Anterior cingulate cortex (tissue), 58 donors: ENCODE data around the gene QPCT.
"Not testable (repeated sequence)": the region's sequence is repeated elsewhere in the genome, so short reads cannot be mapped to it uniquely, and the experiment has no call there.

Experiments used
- DNase-seq, 58 donors: peaks; one replicate each; lab custom pipeline; 2025; lab: John Stamatoyannopoulos, UW

The QPCT gene

DNA sequence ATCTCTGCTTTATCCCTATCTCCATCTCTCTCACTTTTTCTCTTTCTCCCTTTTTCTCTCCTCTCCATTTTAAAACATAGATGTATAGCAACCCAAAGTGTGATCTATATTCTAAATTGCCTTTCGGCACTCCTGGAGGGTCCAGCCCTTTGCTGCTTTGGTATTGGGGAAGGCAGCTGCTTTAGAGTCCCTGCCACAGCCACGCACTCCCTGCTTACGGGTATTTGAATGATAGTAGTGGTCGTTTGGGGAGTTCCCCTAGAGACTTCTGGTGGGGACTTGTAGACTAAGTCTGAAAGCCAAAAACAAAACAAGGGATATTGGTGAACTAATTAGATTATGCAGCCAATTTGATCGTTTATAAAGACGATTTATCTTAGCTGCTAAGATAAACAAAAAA, 11.9 kb downstream of the QPCT start:
- DNase-seq = no peak

DNA sequence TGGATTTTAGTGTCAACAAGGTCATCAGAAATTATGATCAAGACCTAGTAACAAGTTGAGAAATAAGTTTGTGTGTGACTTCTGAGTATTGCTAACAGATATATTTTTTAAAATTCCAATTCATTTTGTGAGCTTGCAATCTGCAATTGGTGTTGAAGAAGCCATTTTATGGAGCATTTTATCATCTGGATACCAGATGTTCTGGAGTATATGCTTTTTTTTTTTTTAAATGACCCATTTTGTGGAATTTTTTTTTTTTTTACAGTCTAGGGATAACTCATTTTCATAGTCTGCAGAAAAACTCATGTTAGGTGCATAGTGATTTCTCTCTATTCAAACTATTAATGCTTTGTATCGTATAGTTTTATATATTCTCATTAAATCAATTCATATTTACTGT, 12.6 kb downstream of the QPCT start:
- DNase-seq = no peak

DNA sequence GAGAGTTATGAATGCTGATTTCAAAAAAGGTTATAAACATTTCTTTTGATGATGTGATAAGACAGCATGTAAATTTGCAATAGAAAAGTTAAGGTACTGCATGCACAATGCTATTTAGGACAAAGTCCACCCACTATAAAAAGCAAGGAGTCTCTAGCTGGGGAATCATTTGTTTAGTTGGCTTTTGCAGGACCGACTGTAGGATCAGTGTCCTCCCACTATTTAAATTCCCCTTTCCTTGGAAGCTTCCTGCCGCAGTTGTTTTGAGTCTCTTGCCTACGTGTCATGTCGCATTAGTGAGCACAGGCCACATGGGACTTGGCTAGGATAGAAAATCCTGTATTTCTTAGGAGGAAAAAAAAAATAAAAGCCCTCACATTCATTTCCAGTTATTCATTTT, 13.1 kb downstream of the QPCT start:
- no peak for DNase-seq

DNA sequence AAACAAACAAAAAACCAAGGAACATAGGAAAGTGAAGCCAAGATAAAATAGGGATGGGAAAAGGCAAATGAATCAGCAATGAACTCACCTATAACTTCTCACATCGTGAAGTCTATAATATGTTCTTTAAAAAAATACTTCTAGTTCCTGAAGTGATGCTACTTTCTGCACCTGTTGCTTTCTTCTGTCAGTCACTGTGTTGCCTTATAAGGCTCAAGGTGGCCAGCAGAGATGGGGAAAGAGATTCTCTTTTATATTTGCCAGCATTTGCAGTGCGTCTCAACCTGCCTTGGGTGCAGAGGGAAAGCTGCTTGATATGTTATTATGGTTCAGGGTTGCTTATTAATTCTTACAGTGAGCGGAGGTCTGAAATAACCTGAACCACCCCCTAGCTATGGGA, 14.0 kb downstream of the QPCT start:
- no peak for DNase-seq

DNA sequence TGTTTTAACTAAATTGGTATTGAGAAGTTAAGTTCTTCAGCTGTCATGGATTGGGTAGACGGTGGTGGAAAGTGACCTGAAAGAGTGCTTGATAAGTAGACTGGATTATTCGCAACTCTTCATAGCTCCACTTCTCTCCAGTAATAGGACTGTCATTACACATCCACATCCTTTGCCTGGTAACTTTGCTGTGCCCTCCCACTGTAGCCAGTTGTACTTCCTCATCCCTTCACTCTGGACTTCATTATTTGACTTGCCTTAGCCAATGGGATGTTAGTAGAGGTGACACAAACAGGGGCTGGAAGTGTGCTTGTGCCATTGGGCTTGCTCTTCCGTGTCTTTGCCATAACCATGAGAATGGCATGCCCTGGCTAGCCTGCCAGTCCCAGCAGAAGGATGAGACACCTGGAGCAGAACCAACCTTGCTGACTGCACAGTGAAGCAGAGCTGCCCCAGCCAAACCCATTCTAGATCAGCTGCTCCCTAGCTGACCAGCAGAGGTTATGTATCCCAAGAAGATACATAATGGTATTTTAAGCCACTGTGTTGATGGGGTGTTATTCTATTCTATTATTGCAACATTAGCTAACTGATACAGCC, 16.9 kb downstream of the QPCT start:
- DNase-seq = no peak

DNA sequence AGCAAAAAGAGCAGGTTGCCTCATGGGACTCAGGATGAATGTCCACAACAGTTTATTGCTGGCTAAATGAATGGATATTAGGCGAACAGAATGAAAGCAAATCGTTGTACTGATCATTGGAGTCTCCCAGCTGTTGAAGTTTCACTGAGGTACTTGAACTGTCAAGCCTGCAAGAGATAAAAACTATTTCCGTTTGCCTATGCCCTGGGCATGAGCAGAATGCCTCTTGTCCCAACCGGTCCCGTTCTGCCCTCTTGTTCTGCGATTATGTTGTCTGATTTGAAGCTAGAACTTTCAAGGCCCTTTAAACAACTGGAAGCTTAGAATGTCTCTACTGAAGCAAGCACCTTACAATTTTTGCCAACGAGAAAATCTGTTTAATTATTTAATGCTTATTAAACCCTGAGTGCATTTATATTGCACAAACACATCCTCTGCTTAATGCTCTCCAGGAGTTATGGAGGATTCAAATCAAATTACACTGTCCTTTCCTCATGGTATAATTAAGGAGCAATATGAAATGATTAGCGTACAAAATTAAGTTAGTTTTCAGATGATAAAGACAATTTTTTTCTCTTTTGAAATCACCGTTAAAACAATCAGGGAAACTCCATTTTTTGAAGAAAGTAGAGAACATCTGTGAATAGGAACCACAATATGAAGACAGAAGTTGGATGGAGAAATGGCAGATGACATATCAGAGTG, 17.7 kb downstream of the QPCT start:
- DNase-seq = no peak

DNA sequence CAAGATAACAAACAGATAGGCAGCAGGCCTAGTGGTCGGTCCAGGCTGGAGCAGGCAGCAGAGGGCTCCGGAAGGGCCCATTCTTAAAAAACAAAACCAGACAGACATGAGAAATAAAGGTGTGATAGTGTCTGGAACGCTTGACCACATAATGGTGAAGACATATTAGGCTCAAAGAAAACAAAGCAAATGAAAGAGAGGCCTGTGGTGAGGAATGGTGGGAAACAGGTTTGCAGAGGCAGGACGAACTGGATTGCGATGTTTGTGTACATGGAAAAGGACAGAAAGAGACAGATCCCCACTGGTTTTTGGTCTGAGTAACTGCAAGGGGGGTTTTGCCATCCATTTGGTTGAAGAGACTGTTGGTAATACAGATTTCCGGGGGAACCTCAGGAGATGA, 19.9 kb downstream of the QPCT start:
- no peak for DNase-seq

DNA sequence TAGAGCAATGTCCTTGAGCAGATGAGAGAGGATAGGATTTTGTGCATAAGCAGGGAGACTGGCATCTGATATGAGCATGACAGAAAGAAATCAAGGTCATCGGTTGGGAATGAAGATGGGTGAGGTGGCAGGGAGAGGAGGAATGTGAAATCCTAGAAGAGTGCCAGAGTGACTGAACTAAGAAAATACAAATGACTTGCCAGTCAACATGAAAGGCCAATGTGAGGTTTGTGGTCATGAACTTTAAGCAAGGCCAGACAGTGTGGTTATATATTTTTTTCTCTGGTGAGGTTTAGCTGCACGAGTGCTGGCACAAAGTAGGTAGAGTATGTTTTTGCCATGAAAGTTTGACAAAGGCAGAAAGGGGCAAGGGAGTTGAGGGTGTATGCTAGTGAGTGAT, 21.2 kb downstream of the QPCT start:
- DNase-seq = no peak

DNA sequence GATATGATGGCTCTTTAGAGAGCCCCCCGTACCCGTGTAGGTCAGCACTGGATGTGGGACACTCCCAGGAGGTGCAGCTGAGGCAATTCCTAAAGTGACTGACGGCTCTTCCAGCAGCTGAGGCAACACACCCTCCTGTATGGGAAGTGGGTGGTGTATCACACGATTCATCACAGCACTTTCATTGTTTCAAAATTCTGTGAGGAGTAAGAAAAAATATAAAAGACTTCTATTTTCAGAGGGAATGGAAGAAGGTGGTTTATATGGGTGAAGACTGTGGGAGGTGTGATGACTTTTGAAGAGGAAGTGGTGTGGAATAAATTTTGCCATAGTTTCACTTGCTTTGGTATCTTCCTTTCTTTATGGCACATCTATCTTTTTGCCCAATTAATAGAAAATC, 22.3 kb downstream of the QPCT start:
- DNase-seq = no peak

DNA sequence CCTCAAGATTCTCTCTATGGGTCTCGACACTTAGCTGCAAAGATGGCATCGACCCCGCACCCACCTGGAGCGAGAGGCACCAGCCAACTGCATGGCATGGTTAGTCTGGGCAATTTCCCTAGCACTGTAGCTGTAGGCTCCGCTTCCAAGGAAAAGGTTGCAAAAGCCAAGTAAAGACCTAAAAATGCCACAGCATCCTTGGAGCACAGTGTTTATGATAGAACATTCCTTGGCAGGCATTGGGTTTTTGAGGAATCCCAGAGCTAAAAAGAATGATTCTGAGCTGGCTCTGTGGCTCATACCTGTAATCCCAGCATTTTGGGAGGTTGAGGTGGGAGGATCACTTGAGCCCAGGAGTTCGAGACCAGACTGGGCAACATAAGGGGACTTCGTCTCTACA, 22.9 kb downstream of the QPCT start:
- no peak for DNase-seq

DNA sequence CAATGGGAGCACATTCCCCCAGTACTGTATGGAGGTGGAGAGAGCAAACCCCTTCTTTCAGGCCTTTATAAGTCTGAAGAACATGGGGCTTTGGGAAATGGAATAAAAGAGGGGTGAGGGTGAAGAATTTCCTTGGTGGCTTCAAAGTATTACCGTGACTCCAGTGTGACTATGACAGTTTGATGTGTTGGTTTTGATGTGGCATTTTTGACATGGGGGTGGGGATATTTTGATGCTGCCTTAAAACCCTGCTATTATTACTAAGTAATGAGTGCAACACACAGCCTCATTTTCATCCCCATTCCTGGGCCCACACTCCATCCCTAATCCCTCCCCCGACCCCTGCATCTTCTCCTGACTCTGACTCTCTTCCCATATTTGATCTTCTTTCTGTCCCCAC, 23.6 kb downstream of the QPCT start:
- no peak for DNase-seq

DNA sequence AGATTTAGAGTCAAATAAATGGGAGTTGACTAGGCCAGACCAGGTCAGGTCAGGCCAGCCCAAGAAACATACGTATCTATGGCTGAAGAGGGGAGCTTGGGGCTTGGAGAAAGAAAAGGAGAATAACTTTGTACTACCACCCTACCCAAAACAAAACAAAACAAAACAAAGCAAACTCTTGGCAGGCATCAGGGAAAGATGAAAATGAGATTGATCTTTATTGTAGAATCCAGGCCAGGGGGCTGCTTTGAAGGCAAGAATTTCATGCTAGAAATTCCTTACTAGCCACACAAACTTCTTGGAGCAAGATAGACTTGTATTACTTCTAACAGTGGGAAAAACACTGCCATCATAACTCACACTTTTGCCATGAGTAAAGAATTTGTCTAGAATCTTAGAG, 26.2 kb downstream of the QPCT start:
- DNase-seq = no peak

DNA sequence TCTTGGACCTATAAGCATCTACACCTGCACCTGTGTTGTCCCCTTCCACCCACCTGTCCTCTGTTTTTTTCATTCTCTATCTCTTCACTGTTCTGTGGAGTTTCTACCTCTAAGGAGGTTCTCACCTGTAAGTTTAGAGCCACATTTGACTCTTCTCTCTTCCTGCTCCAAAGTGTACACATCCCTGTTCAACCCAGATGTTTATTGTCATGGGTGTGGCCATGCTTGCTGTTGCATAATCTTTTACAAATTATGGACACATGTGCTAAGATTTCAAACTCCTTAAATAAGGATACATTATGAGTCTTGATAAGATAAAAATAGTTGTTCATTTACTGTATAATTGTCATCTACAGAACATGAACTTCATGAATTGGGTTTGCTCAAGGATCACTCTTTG, 27.6 kb downstream of the QPCT start:
- DNase-seq = no peak

DNA sequence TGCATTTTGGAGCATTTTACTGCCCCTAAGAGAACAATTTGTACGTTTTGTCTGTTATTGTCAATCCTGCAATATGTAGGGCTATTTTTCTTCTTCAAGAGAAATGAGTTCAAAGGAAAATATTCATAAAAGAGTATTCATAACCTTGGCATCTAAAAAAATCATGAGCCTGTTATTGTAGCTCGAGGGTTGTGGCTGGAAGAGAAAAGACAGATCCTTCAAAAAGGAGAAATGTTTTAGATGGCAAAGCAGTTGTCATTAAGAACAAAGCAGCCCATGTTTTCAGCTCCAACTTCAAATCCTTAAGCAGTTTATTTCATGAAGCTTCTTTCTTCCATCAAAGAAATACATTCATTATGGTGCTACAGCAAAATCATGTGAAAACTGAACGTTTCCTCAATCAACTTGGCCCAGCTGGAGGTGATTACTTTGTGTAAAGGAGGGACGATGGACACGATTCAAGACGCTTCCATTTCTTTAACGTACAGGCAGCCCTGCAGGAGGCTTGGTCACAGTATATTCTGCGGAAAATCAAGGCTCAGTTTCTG, 31.4 kb downstream of the QPCT start:
- no peak for DNase-seq

DNA sequence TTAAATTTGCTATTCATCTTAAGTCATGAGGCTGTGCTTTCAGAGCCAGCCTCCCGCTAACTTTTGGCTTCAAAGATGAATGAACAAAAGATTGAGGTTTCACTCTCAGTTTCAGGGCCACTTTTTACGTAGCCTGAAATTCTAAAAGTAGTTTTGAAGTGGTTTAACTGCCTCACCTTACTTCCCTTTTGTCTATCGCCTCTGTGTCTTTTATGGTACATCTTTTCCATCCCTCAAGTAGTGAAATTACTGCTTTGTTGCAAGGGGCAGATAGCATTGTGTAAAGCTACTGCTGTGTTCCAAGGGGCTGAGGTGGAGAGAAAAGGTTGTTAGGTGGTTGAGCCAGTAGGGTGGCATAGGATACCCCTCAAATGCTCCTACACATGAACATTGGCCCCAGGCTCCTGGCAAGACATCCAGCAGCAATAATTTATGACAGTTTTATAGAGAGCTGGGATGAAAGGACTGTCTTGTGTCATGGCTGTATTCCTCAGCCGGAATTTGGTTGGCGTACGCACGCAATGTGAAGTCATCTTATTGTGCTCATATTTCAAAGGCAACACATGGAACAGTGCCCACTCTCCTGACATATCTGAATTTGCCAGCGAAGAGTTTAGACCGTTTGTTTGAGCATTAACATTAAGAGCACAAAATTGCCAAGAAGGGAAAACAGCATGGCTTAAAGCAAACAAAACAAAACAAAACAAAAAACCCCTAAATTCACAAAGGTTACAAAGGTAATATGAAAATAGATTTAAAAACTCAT, 32.2 kb downstream of the QPCT start:
- DNase-seq = peak in 1 of 58 donors; percentile 12

DNA sequence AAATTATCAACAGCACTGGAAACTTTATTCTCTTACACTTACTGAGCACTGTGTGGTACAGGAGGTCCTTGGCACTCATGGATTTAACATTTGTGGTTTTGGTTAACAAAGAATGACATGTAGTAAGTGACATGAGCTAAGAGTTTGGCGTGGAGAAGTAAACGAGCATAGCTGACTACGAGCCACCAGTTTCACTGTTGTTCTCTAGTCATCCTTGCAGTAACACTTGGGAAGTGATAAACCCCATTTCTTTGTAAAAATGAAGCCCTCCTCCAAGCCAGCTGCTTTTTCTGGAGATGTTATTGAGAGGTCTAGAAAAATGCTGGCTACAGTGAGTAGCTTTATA, 32.7 kb downstream of the QPCT start:
- no peak for DNase-seq

DNA sequence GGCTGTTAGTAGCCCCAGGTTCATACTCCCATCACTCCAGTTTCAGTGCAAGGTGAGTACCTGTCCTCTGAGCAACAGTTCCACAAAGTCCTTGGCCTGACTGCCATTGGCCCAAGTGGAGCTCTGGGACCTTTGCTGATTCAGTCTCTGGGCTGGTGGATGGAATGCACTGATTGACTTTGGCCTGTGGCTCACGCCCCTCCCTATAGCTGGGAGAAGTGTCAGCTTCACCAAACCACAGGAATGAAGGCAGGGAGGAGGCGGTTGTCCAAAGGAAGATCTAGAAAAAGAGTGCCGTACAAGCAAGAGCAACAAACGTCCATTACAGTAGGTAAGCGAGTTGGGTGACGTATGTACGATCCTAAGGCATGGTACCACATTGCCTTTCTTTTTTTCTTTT, 34.0 kb downstream of the QPCT start:
- DNase-seq = no peak

DNA sequence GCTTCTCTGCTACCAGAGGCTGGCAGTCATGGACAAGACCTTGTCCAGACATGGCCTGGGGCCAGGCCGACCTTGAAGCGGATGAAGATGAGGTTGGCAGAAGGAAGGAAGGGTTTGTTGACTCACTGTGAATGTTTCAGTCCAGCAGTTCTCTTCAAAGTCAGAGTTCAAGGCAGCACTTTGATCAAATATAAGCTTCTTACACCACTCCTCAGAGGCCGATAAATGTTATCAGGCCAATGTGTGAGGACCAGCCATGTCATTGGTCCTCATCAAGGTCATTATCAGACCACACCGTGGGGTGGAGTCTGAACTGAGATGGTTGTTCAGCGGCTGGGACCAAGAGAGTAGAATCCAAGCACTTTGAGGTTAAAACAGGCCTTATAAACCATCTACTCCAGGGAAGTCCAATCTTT, 35.5 kb downstream of the QPCT start:
- no peak for DNase-seq

DNA sequence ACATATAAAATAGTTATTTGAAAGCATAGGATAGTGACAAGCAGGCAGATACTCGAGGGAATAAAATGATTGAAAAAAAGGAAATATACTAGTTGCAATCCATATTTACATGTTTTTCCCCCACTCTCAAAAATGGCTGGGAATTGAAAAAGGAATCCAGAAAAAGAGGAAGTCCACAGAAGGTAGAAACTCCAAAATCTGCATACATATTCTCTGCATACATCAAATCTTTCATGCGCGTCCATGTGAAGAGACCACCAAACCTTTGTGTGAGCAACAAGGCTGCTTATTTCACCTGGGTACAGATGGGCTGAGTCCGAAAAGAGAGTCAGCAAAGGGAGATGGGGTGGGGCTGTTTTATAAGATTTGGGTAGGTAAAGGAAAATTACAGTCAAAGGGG, 36.4 kb downstream of the QPCT start:
- DNase-seq = not testable (repeated sequence)

DNA sequence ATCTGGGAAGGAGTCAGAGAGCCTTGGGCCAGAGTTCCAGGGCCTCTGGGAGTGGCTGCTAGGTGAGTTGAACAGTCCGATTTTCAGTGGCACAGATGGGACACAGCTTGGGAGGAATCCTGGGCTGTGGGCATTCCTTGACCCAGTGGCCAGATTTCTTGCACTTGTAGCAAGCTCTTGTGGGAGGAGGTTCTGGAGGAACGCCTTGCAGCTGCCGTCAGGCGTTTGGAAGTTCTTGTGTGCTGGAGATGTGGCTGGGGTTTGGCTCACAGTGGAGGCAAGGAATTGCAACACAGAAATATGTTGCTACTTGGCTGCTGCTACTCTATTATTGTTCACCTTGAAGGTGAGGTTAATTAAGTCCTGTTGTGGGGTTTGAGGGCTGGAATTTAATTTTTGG, 39.8 kb downstream of the QPCT start:
- not testable (repeated sequence) for DNase-seq

DNA sequence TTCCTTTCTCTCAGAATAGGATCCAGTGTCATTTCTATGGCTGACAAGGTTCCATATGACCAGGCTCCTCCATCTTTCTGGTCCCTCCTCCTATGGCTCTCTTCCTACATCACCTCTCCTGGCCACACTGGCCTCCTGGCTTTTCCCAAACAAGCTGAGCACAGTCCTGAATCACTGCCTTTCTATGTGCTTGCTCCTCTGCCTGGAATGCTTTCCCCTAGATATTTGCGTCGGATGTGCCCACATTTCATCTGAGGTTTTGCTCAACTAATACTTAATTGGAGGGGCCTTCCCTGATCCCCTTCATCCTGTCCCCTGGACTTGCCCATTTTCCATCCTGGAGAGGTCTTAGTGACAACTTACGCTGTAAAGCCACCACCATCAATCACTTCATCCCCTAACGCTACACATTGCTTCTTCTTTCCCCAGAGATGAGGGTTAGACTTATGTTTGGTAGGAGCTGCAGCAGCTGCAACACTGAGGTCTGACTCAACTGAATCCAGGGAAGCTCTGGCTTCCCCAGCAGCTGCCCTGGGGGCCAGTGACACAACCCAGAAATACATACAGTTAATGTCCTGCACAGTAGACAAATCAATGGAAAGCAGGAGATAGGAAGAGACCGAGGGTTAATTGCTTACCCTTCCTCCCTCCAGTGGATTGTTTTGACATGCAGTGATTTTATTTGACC, 42.9 kb downstream of the QPCT start:
- DNase-seq = no peak
